RWPE2 (cell line): ENCODE data around the gene THRB.

Experiments
- ATAC-seq: fragments of 200-7000 bp; cut with Tn5 transposase; 3 replicates; pipeline ENCODE4 v1.9.1; 2021; ENCODE audit warnings: low read depth
- DNase-seq: peaks from one replicate; pipeline ENCODE4 v3.0.0-alpha.2; 2020; ENCODE audit warnings: low spot score
- H3K27ac ChIP-seq: fragments of 450-650 bp; 2 replicates; pipeline ENCODE4 v1.5.1; 2017; ENCODE audit warnings: mild to moderate bottlenecking; ENCODE audit not compliant: poor library complexity, severe bottlenecking
- H3K27me3 ChIP-seq: fragments of 250-450 bp; sonication (Bioruptor Pico); 2 replicates; pipeline ENCODE4 v1.5.1; 2021; ENCODE audit warnings: mild to moderate bottlenecking, moderate library complexity; ENCODE audit not compliant: insufficient read depth, poor library complexity, severe bottlenecking
- H3K36me3 ChIP-seq: fragments of 250-450 bp; sonication (Bioruptor Pico); 2 replicates; pipeline ENCODE4 v1.5.1; 2020; ENCODE audit warnings: low read depth, mild to moderate bottlenecking, moderate library complexity
- H3K4me1 ChIP-seq: fragments of 250-450 bp; sonication (Bioruptor Pico); 2 replicates; pipeline ENCODE4 v1.5.1; 2021; ENCODE audit warnings: mild to moderate bottlenecking, moderate library complexity; ENCODE audit not compliant: insufficient read depth, poor library complexity, severe bottlenecking
- H3K4me3 ChIP-seq: fragments of 250-450 bp; sonication (Bioruptor Pico); 2 replicates; pipeline ENCODE4 v1.5.1; 2021; ENCODE audit warnings: mild to moderate bottlenecking, moderate library complexity; ENCODE audit not compliant: severe bottlenecking
- H3K9me3 ChIP-seq: fragments of 250-450 bp; sonication (Bioruptor Pico); 2 replicates; pipeline ENCODE4 v1.5.1; 2021; ENCODE audit warnings: mild to moderate bottlenecking, moderate library complexity; ENCODE audit not compliant: severe bottlenecking
- CTCF ChIP-seq: fragments of 450-650 bp; IDR thresholded peaks from one replicate; pipeline ENCODE4 v1.5.1; 2017; ENCODE audit warnings: mild to moderate bottlenecking, moderate library complexity; ENCODE audit not compliant: poor library complexity, severe bottlenecking

THRB gene

GRCh38 chr3:24514119-24514518 lies 19.5 kb upstream of the THRB start:
- DNase-seq = no peak
- H3K4me3 ChIP-seq = no peak overlapping the region
- peaks cover 21% of the 10 kb centered on the region for H3K4me1 ChIP-seq
- H3K27ac ChIP-seq = no peak overlapping the region
- TF ChIP-seq CTCF = no peak
- H3K9me3 ChIP-seq = no peaks in the 10 kb centered on the region
- no peaks in the 10 kb centered on the region for H3K36me3 ChIP-seq
- H3K27me3 ChIP-seq = no peaks in the 10 kb centered on the region
- ATAC-seq = no peak

- no peaks in the 10 kb centered on the region for H3K9me3 ChIP-seq
- H3K27ac ChIP-seq = no peak overlapping the region
- H3K4me1 ChIP-seq = peaks cover 28% of the 10 kb centered on the region
- H3K27me3 ChIP-seq = no peaks in the 10 kb centered on the region
- ATAC-seq (no peak), DNase-seq (no peak)
- H3K36me3 ChIP-seq = no peaks in the 10 kb centered on the region
- no peak for TF ChIP-seq CTCF
- no peak overlapping the region for H3K4me3 ChIP-seq
Observed at GRCh38 chr3:24513463-24513862, 18.8 kb upstream of the THRB start.

- Histone ChIP-seq H3K27me3 (no peaks in the 10 kb centered on the region), H3K27ac (no peak overlapping the region), H3K36me3 (no peaks in the 10 kb centered on the region), H3K4me1 (peaks cover 36% of the 10 kb centered on the region), H3K4me3 (no peak overlapping the region), H3K9me3 (no peaks in the 10 kb centered on the region)
- no peak for TF ChIP-seq CTCF
- no peak for ATAC-seq
- DNase-seq = no peak
Observed at GRCh38 chr3:24512564-24513197, 18.0 kb upstream of the THRB start.

- Histone ChIP-seq H3K36me3 (no peaks in the 10 kb centered on the region), H3K4me1 (peaks cover 42% of the 10 kb centered on the region), H3K9me3 (no peaks in the 10 kb centered on the region), H3K4me3 (no peak overlapping the region), H3K27ac (peak overlapping the region; percentile 75), H3K27me3 (no peaks in the 10 kb centered on the region)
- ATAC-seq (peak; percentile 50), DNase-seq (no peak)
- no peak for TF ChIP-seq CTCF
Observed at GRCh38 chr3:24510030-24510648, 15.5 kb upstream of the THRB start.

GRCh38 chr3:24508423-24508839 lies 13.8 kb upstream of the THRB start:
- Histone ChIP-seq H3K4me1 (peaks cover 35% of the 10 kb centered on the region), H3K36me3 (no peaks in the 10 kb centered on the region), H3K9me3 (no peaks in the 10 kb centered on the region), H3K4me3 (no peak overlapping the region), H3K27ac (peak overlapping the region; percentile 75), H3K27me3 (no peaks in the 10 kb centered on the region)
- DNase-seq = no peak
- no peak for TF ChIP-seq CTCF
- ATAC-seq = peak; percentile 99
